ENCODE measurements around the gene RHBDF2. TPM values are rescaled to one million over a fixed set of nuclear protein-coding genes. Genes with fewer than 3 reads are reported as not detected.

Gene RHBDF2
- polyA plus RNA-seq, 1 donor (not counting 4 experiments of a cell fraction or from before 2014, with no cell fraction given): 14.9 TPM

GRCh38 chr17:76543482-76543825 is 42.2 kb upstream of the RHBDF2 start:
- dilution Hi-C loops (cut with MboI; ENCODE audit: extremely low pct_ligation_motif_present, low sequenced_read_pairs): no loop called here
- peaks cover 40% of the 10 kb centered on the region for H3K27me3 ChIP-seq (ENCODE audit: control insufficient read depth, extremely low read depth, insufficient read depth, low read length)
- TF ChIP-seq CTCF (optimal IDR thresholded peaks at IDR 0.05 in 1 of 3, IDR thresholded peaks at IDR 0.05 in 1 of 3, conservative IDR thresholded peaks at IDR 0.05 in 1 of 3; ENCODE audit: extremely low read depth in 1 of 3, insufficient read depth in 2 of 3, low read length in 3 of 3): no peak
- no peak for TF ChIP-seq EZH2 (IDR thresholded peaks at IDR 0.05; ENCODE audit: low read length)
- no peak overlapping the region for H3K9ac ChIP-seq (ENCODE audit: control insufficient read depth, extremely low read depth, insufficient read depth, low read length)
- no peak overlapping the region for H2AFZ ChIP-seq (ENCODE audit: control insufficient read depth, low read length)
- no peak for FAIRE-seq
- H3K9me3 ChIP-seq (ENCODE audit: control insufficient read depth, low read depth, low read length): no peaks in the 10 kb centered on the region
- H4K20me1 ChIP-seq (ENCODE audit: control insufficient read depth, extremely low read depth, insufficient read depth, low read length): no peaks in the 10 kb centered on the region
- H3K36me3 ChIP-seq (ENCODE audit: control insufficient read depth in 2 of 2, extremely low read depth in 1 of 2, insufficient read depth in 2 of 2, low read length in 2 of 2): peaks cover 0 to 7% of the 10 kb centered on the region in 2 experiments
- peaks cover 42% of the 10 kb centered on the region for H3K4me1 ChIP-seq (ENCODE audit: control insufficient read depth, extremely low read depth, insufficient read depth, low read length)
- no peak for DNase-seq (ENCODE audit: low read depth, low spot score)
- no peak overlapping the region for H3K27ac ChIP-seq (ENCODE audit: control insufficient read depth, insufficient read depth, low read length)
- no peak overlapping the region for H3K4me2 ChIP-seq (ENCODE audit: control insufficient read depth, extremely low read depth, insufficient read depth, low read depth, low read length)
- no peaks in the 10 kb centered on the region for H3K9me1 ChIP-seq (ENCODE audit: control insufficient read depth, extremely low read depth, insufficient read depth, low read length)
- H3K4me3 ChIP-seq (ENCODE audit: control insufficient read depth in 2 of 3, extremely low read depth in 1 of 3, insufficient read depth in 2 of 3, low read depth in 1 of 3, low read length in 3 of 3): no peak overlapping the region
- peaks cover 8% of the 10 kb centered on the region for H3K79me2 ChIP-seq (ENCODE audit: control insufficient read depth, insufficient read depth, low read length)

GRCh38 chr17:76542984-76543383 is 41.8 kb upstream of the RHBDF2 start:
- Histone ChIP-seq H4K20me1 (ENCODE audit: control insufficient read depth, extremely low read depth, insufficient read depth, low read length) (no peaks in the 10 kb centered on the region), H3K79me2 (ENCODE audit: control insufficient read depth, insufficient read depth, low read length) (peaks cover 3% of the 10 kb centered on the region), H2AFZ (ENCODE audit: control insufficient read depth, low read length) (no peak overlapping the region), H3K27ac (ENCODE audit: control insufficient read depth, insufficient read depth, low read length) (no peak overlapping the region), H3K4me1 (ENCODE audit: control insufficient read depth, extremely low read depth, insufficient read depth, low read length) (peaks cover 39% of the 10 kb centered on the region), H3K27me3 (ENCODE audit: control insufficient read depth, extremely low read depth, insufficient read depth, low read length) (peaks cover 44% of the 10 kb centered on the region), H3K36me3 (ENCODE audit: control insufficient read depth in 2 of 2, extremely low read depth in 1 of 2, insufficient read depth in 2 of 2, low read length in 2 of 2) (peaks cover 0 to 7% of the 10 kb centered on the region in 2 experiments), H3K4me3 (ENCODE audit: control insufficient read depth in 2 of 3, extremely low read depth in 1 of 3, insufficient read depth in 2 of 3, low read depth in 1 of 3, low read length in 3 of 3) (no peak overlapping the region), H3K9ac (ENCODE audit: control insufficient read depth, extremely low read depth, insufficient read depth, low read length) (no peak overlapping the region), H3K4me2 (ENCODE audit: control insufficient read depth, extremely low read depth, insufficient read depth, low read depth, low read length) (no peak overlapping the region), H3K9me1 (ENCODE audit: control insufficient read depth, extremely low read depth, insufficient read depth, low read length) (no peaks in the 10 kb centered on the region), H3K9me3 (ENCODE audit: control insufficient read depth, low read depth, low read length) (no peaks in the 10 kb centered on the region)
- no peak for DNase-seq (ENCODE audit: low read depth, low spot score)
- TF ChIP-seq CTCF (optimal IDR thresholded peaks at IDR 0.05 in 1 of 3, IDR thresholded peaks at IDR 0.05 in 1 of 3, conservative IDR thresholded peaks at IDR 0.05 in 1 of 3; ENCODE audit: extremely low read depth in 1 of 3, insufficient read depth in 2 of 3, low read length in 3 of 3) (no peak), EZH2 (IDR thresholded peaks at IDR 0.05; ENCODE audit: low read length) (no peak)
- dilution Hi-C loops (cut with MboI; ENCODE audit: extremely low pct_ligation_motif_present, low sequenced_read_pairs): no loop called here
- FAIRE-seq: no peak

Measured in keratinocyte (primary cell).